ENCODE results near the gene SRSF5.

Gene SRSF5

DNA sequence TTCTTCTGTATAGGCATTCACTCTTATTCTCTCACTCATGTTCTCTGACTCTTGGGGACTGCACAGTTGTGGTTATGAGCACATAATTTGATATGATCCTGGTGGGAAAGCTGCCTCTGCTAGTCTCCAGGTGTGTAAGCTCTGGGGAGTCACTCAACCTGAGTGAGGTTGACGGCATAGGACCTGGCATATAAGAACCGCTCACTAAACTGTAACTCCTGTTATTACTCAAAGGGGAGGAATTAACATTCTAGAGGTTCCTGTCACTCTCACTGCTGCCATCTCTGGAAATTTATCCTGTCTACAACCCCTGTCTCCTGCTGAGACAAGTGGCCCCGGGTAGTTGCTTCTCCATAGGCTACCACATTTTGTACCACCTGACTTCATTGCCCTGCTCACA, 14.0 kb downstream of the SRSF5 start:
- TF ChIP-seq MYC (IDR thresholded peaks at IDR 0.05; ENCODE audit: low read depth, low read length) (no peak), POLR2A (IDR thresholded peaks at IDR 0.05; ENCODE audit: extremely low read depth, insufficient read length) (no peak)
- TF ChIP-seq, protein P1, sequence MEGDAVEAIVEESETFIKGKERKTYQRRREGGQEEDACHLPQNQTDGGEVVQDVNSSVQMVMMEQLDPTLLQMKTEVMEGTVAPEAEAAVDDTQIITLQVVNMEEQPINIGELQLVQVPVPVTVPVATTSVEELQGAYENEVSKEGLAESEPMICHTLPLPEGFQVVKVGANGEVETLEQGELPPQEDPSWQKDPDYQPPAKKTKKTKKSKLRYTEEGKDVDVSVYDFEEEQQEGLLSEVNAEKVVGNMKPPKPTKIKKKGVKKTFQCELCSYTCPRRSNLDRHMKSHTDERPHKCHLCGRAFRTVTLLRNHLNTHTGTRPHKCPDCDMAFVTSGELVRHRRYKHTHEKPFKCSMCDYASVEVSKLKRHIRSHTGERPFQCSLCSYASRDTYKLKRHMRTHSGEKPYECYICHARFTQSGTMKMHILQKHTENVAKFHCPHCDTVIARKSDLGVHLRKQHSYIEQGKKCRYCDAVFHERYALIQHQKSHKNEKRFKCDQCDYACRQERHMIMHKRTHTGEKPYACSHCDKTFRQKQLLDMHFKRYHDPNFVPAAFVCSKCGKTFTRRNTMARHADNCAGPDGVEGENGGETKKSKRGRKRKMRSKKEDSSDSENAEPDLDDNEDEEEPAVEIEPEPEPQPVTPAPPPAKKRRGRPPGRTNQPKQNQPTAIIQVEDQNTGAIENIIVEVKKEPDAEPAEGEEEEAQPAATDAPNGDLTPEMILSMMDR (IDR thresholded peaks at IDR 0.05; ENCODE audit: low read depth, low read length), result no peak
- TF ChIP-seq, protein P2, sequence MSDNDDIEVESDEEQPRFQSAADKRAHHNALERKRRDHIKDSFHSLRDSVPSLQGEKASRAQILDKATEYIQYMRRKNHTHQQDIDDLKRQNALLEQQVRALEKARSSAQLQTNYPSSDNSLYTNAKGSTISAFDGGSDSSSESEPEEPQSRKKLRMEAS (IDR thresholded peaks at IDR 0.05; ENCODE audit: low read depth, low read length), result no peak
- H3K4me3 ChIP-seq (ENCODE audit: low read depth, low read length), result no peak overlapping the region
- no peak for DNase-seq (ENCODE audit: low read depth)

DNA sequence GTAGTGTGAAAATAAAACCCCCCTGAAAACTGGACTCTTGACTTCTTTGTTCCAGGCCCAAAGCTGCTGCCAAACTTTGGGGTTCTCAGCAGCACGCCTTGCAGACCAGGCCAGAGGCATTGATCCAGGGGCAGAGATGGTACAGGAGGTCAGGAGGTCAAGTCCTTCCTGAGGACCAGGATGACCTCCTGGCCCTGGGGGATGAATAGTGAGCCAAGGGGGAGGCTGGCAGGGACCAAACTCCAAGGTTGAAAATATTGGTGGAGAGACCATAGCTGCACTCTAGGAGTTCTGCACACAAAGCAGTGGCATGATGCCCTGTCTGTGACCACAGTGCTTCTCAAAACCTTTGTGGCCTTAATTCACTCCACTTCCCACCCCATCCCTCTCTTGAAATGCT, 18.0 kb downstream of the SRSF5 start:
- TF ChIP-seq POLR2A (IDR thresholded peaks at IDR 0.05; ENCODE audit: extremely low read depth, insufficient read length) (no peak), MYC (IDR thresholded peaks at IDR 0.05; ENCODE audit: low read depth, low read length) (no peak)
- TF ChIP-seq, protein P1 (IDR thresholded peaks at IDR 0.05; ENCODE audit: low read depth, low read length), result no peak
- TF ChIP-seq, protein P2 (IDR thresholded peaks at IDR 0.05; ENCODE audit: low read depth, low read length), result no peak
- no peak for DNase-seq (ENCODE audit: low read depth)
- H3K4me3 ChIP-seq (ENCODE audit: low read depth, low read length), result no peak overlapping the region

DNA sequence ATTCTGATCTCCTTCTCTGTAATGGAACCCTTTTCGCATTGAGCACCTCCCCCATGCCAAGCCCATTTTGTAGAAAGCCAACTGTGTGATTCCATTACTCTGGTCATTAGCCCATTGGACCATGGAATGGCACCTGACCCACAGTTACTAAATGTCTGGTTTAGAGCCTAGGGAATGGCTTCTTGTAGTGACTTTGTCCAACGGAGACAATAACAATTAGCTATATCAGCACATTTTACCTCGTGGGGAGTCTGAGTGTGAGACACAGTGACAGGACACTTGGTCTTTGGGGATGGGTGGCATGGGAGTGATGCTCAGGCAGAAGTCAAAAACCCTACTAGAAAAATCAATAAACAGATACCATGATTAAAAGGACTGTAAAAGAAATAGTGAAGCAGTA, 19.7 kb downstream of the SRSF5 start:
- no peak overlapping the region for H3K4me3 ChIP-seq (ENCODE audit: low read depth, low read length)
- no peak for DNase-seq (ENCODE audit: low read depth)
- TF ChIP-seq, protein P2 (IDR thresholded peaks at IDR 0.05; ENCODE audit: low read depth, low read length), result no peak
- TF ChIP-seq, protein P1 (IDR thresholded peaks at IDR 0.05; ENCODE audit: low read depth, low read length), result no peak
- TF ChIP-seq POLR2A (IDR thresholded peaks at IDR 0.05; ENCODE audit: extremely low read depth, insufficient read length) (no peak), MYC (IDR thresholded peaks at IDR 0.05; ENCODE audit: low read depth, low read length) (no peak)

DNA sequence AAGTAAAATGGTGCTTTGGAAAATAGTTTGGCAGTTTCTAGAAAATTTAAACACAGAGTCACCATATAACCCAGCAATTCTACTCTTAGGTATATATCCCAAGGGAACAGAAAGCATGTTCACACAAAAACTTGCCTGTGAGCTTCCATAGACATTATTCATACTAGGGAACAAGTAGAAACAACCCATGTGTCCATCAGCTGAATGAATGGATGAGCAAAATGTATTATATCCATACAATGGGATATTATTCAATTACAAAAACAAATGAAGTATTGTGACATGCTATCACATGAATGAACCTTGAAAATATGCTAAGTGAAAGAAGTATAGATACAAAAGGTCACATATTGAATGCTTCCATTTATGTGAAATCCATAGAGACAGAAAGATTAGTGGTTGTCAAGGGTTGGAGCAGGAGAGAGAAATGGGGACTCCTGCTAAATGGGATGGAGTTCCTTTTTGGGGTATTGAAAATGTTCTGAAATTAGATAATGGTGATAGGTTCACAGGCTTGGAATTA, 22.2 kb downstream of the SRSF5 start:
- no peak overlapping the region for H3K4me3 ChIP-seq (ENCODE audit: low read depth, low read length)
- no peak for DNase-seq (ENCODE audit: low read depth)
- TF ChIP-seq MYC (IDR thresholded peaks at IDR 0.05; ENCODE audit: low read depth, low read length) (no peak), POLR2A (IDR thresholded peaks at IDR 0.05; ENCODE audit: extremely low read depth, insufficient read length) (no peak)
- TF ChIP-seq, protein P2 (IDR thresholded peaks at IDR 0.05; ENCODE audit: low read depth, low read length), result no peak
- TF ChIP-seq, protein P1 (IDR thresholded peaks at IDR 0.05; ENCODE audit: low read depth, low read length), result no peak

DNA sequence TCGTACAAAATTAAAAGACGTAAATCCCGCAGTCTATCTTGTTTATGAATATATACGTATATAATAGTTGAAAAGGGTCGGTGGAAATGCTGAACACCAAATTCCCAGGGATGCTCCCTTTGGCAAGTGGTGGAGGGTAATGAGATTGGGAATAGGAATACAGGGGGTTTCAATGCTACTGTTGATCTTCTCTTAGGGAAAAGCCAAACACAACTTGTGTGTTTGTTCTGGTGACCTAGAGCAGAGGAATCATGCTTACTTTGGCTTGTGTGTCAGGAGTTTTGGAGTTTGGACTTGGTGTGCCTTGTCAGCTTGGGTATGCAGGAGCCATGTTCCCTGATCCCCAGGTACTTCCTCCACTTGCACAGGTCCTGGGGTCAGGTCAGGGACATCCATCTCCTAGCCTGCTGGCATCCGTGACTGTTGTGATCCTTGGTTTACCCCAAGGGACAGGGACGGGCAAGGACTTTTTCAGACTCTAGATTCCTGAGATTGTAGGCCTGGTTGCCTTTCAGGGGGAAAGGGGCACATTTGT, 26.0 kb downstream of the SRSF5 start:
- no peak for DNase-seq (ENCODE audit: low read depth)
- TF ChIP-seq MYC (IDR thresholded peaks at IDR 0.05; ENCODE audit: low read depth, low read length) (no peak), POLR2A (IDR thresholded peaks at IDR 0.05; ENCODE audit: extremely low read depth, insufficient read length) (no peak)
- TF ChIP-seq, protein P2 (IDR thresholded peaks at IDR 0.05; ENCODE audit: low read depth, low read length), result no peak
- TF ChIP-seq, protein P1 (IDR thresholded peaks at IDR 0.05; ENCODE audit: low read depth, low read length), result no peak
- no peak overlapping the region for H3K4me3 ChIP-seq (ENCODE audit: low read depth, low read length)
